LNCaP clone FGC (cell line): Measurements from ENCODE around the gene SAMD13.
A peak's percentile ranks its signal among the peaks of the same experiment; 100 is the strongest.

ENCODE experiments used
- DNase-seq: peaks from one replicate; pipeline ENCODE4 v3.0.0-alpha.2; 2011; ENCODE audit warnings: low read depth
- H3K4me3 ChIP-seq: 2 replicates; pipeline ENCODE4 v1.5.1; 2011; ENCODE audit warnings: mild to moderate bottlenecking, low read depth, low read length, control low read depth
- CTCF ChIP-seq: IDR thresholded peaks from 2 replicates; pipeline ENCODE4 v1.5.1; 2012; ENCODE audit warnings: mild to moderate bottlenecking; ENCODE audit not compliant: control insufficient read depth, insufficient read depth; ENCODE audit errors: extremely low read depth

Gene SAMD13

GRCh38 chr1:84301785-84302385 is 377 bp downstream of the SAMD13 start:
- TF ChIP-seq CTCF: no peak
- no peak for DNase-seq
- peak overlapping the region; percentile 49 for H3K4me3 ChIP-seq

DNA sequence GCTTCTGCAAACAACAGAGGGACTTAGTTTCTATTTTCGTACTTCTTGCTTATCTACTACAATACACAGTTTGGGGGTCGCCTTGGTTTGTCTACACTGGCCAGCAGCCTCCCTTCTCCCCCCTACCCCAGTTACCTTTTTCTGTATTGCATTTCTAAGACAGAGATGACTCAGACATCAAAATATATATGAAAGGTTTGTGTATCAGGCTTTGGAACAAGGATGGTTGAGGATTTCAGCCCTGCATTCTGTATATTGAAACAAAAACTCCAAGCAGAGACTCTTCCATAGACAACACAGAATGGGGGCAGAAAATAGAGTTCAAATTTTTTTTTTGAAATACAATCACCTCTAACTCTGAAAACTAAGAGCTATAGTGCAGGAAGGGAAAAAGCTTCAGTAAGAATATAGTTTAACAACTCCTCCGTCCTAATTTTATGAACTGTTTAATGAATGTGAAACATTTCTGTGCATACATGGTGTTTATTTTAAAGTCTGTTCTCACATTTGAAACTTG is 1.9 kb downstream of the SAMD13 start:
- H3K4me3 ChIP-seq: peak overlapping the region; percentile 49
- no peak for TF ChIP-seq CTCF
- no peak for DNase-seq

DNA sequence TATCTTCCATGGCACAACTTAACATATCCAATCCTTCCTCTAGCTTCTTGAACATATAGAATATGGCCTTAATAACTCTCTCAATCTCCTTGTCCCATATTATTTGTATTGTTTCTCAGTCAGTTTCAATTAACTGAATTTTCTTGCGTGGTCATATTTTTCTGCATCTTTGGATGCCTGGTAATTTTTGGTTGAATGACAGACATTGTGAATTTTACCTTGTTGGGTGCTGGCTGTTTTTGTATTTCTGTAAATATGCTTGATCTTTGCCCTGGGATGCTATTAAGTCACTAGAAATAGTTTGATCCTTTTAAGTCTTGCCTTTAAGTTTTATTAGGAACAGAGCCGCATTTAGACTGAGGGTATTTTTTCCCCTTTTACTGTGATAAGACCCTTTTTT is 5.9 kb downstream of the SAMD13 start:
- no peak for TF ChIP-seq CTCF

GRCh38 chr1:84311296-84311695 is 9.8 kb downstream of the SAMD13 start:
- no peak for DNase-seq
- TF ChIP-seq CTCF: no peak
- H3K4me3 ChIP-seq: no peak overlapping the region

More for the DNA sequence above, 5.9 kb downstream of the SAMD13 start:
- no peak for DNase-seq
- H3K4me3 ChIP-seq: no peak overlapping the region

- no peak for TF ChIP-seq CTCF
- peak overlapping the region; percentile 13; the same call in 1 of the 2 replicates for H3K4me3 ChIP-seq
- DNase-seq: no peak
These were observed 18.2 kb downstream of the SAMD13 start for GRCh38 chr1:84319662-84320061.

DNA sequence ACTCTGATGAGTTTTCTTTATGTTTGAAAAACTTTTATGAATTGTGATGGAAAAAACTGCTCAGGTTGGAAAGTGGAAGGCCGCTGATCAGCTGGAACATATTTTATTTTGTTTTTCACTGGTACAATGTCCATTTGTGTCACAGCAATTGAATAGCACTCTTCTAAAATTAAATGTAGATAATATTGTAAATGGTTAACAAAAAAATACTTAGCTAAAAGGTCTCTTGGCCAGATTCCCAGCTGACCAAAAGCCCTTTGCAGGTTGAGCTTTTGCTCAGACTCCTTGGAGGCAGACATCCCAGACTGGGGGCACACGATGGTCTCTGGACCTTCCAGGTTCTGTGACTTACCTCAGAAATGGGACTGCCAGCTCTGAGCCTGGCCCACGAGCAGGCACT is 26.3 kb downstream of the SAMD13 start:
- no peak for TF ChIP-seq CTCF
- DNase-seq: no peak
- H3K4me3 ChIP-seq: no peak overlapping the region
